A673 (cell line): ENCODE results near the gene AFG1L. TPM values are rescaled to one million over a fixed set of nuclear protein-coding genes. Genes with fewer than 3 reads are reported as not detected.

Experiments used
- BruUV-seq: library from RNA; stranded (reverse); fragments of 400-500 nt; replicated peaks from 2 replicates; lab custom pipeline; 2021; lab: Mats Ljungman, UMichigan
- CTCF ChIA-PET: fragments of 300-600 bp; sonication (Branson Sonifier 250); formaldehyde crosslinking; loops from one replicate; lab custom pipeline; 2022; ENCODE audit warnings: antibody characterized with exemption; lab: Charles Lee
- POLR2A ChIA-PET: fragments of 300-600 bp; sonication (Branson Sonifier 250); formaldehyde crosslinking; loops from one replicate; lab custom pipeline; 2022; ENCODE audit warnings: antibody characterized with exemption; ENCODE audit not compliant: low non-redundant PET; lab: Charles Lee
- DNase-seq: peaks from one replicate; pipeline ENCODE4 v3.0.0-alpha.2; 2015; ENCODE audit warnings: low spot score
- H3K27ac ChIP-seq: fragments of 200-600 bp; sonication (generic); 2 replicates; pipeline ENCODE4 v1.5.1; 2016; ENCODE audit warnings: mixed run types, low read depth, mild to moderate bottlenecking, mixed read lengths, antibody characterized with exemption, low read length; ENCODE audit not compliant: poor library complexity, severe bottlenecking
- H3K27me3 ChIP-seq: fragments of 200-600 bp; sonication (generic); replicated peaks from 2 replicates; pipeline ENCODE4 v1.6.1; 2017; ENCODE audit warnings: mixed run types, low read depth, mild to moderate bottlenecking, mixed read lengths, antibody characterized with exemption, low read length; ENCODE audit not compliant: insufficient read depth, poor library complexity
- H3K36me3 ChIP-seq: fragments of 200-600 bp; sonication (generic); 2 replicates; pipeline ENCODE4 v1.6.1; 2016; ENCODE audit warnings: mixed run types, mild to moderate bottlenecking, mixed read lengths, antibody characterized with exemption, low read length; ENCODE audit not compliant: insufficient read depth, poor library complexity, severe bottlenecking
- H3K4me1 ChIP-seq: fragments of 200-600 bp; sonication (generic); 2 replicates; pipeline ENCODE4 v1.6.1; 2017; ENCODE audit warnings: mixed run types, mild to moderate bottlenecking, mixed read lengths, antibody characterized with exemption, low read length; ENCODE audit not compliant: insufficient read depth, poor library complexity, severe bottlenecking
- H3K4me3 ChIP-seq: fragments of 200-600 bp; sonication (generic); 2 replicates; pipeline ENCODE4 v1.5.1; 2016; ENCODE audit warnings: low read depth, mixed run types, mild to moderate bottlenecking, mixed read lengths, low read length; ENCODE audit not compliant: poor library complexity, severe bottlenecking
- H3K9me3 ChIP-seq: fragments of 200-600 bp; sonication (generic); 2 replicates; pipeline ENCODE4 v1.6.1; 2016; ENCODE audit warnings: mixed run types, low read depth, mild to moderate bottlenecking, mixed read lengths, antibody characterized with exemption, low read length; ENCODE audit not compliant: poor library complexity, severe bottlenecking
- CTCF ChIP-seq: fragments of 300-800, 200-600 bp; sonication (generic); conservative IDR thresholded peaks from 2 replicates; pipeline ENCODE4 v1.5.1; 2017; ENCODE audit warnings: low read depth, mild to moderate bottlenecking, antibody characterized with exemption, low read length, moderate library complexity, mixed read lengths
- EZH2 ChIP-seq: fragments of 200-600 bp; sonication (generic); IDR thresholded peaks from 2 replicates; pipeline ENCODE4 v1.6.1; 2017; ENCODE audit warnings: borderline replicate concordance, low read depth, mild to moderate bottlenecking, mixed read lengths, antibody characterized with exemption, low read length; ENCODE audit not compliant: poor library complexity, severe bottlenecking
- intact Hi-C: fragments of 100-400 bp; cut with micrococcal nuclease; formaldehyde crosslinking; loops from one replicate; pipeline ENCODE4 v1.10.0; 2022; ENCODE audit not compliant: unreplicated experiment
- total RNA-seq: library from RNA; stranded (reverse); gene quantifications from 2 replicates; pipeline ENCODE4 v1.2.3, GENCODE V29; 2021

AFG1L gene
- total RNA-seq, 1 experiment from 2014 or later = 7.5 TPM

DNA sequence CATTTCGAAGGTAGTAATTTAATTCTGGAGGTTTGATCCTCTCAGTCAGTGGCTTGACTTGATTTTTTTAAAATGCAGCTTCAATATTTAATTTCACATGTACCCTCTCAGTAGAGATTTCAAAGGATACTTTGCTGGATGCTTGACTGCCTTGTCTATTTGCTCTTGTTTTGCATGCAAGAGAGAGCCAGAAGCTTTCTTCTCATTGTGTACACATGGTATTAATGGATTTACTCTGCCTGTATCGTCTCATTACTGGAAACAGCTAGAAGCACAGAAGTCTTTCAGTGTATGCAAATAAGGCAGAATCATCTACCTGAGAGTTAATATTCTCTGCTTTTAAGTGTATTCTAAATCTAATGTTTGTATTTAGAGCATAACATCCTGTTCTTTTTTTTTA is 181.5 kb downstream of the AFG1L start:
- TF ChIP-seq CTCF = no peak
- TF ChIP-seq EZH2 = no peak
- ChIA-PET CTCF (no interaction called here), POLR2A (no interaction called here)
- H3K27ac ChIP-seq = no peak overlapping the region
- no peaks in the 10 kb centered on the region for H3K36me3 ChIP-seq
- H3K9me3 ChIP-seq = no peaks in the 10 kb centered on the region
- intact Hi-C loops = no loop called here
- no peak overlapping the region for H3K4me3 ChIP-seq
- no peaks in the 10 kb centered on the region for H3K4me1 ChIP-seq
- DNase-seq = no peak
- no TSS peak for BruUV-seq
- no peaks in the 10 kb centered on the region for H3K27me3 ChIP-seq

GRCh38 chr6:108476847-108477430 is 182.1 kb downstream of the AFG1L start:
- intact Hi-C loops = no loop called here
- TF ChIP-seq EZH2 (no peak), CTCF (no peak)
- Histone ChIP-seq H3K27ac (no peak overlapping the region), H3K9me3 (no peaks in the 10 kb centered on the region), H3K4me1 (no peaks in the 10 kb centered on the region), H3K36me3 (no peaks in the 10 kb centered on the region), H3K27me3 (no peaks in the 10 kb centered on the region), H3K4me3 (no peak overlapping the region)
- BruUV-seq = no TSS peak
- ChIA-PET POLR2A (no interaction called here), CTCF (no interaction called here)
- DNase-seq = no peak

DNA sequence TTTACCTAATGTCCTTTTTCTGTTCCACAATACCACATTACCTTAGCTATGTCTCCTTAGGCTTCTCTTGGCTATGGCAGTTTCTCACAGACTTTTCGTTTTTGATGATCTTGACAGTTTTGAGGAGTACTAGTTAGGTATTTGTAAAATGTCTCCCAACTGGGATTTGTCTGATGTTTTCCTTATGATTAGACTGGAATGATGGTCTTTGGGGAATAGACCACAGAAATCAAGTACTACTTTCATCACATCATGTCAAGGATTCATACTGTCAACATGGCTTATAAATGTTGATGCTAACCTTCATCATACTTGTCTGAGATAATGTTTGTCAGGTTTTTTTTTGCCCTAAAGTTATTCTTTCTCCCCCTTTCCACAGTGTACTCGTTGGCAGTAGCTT is 187.7 kb downstream of the AFG1L start:
- DNase-seq = no peak
- intact Hi-C loops = no loop called here
- POLR2A ChIA-PET = no interaction called here

More for the DNA sequence above, 187.7 kb downstream of the AFG1L start:
- Histone ChIP-seq H3K36me3 (no peaks in the 10 kb centered on the region), H3K4me3 (no peak overlapping the region), H3K4me1 (no peaks in the 10 kb centered on the region), H3K27me3 (no peaks in the 10 kb centered on the region), H3K27ac (no peak overlapping the region), H3K9me3 (no peaks in the 10 kb centered on the region)
- CTCF ChIA-PET = no interaction called here
- BruUV-seq = no TSS peak
- TF ChIP-seq CTCF (no peak), EZH2 (no peak)
